GM21515 (cell line): ENCODE measurements around the gene TTI1.

ENCODE experiments used
- ATAC-seq: cut with Tn5 transposase; IDR thresholded peaks from one replicate; pipeline ENCODE4 v1.9.1; 2021; ENCODE audit not compliant: unreplicated experiment

Gene TTI1

GRCh38 chr20:37939701-37940560 lies 93.3 kb downstream of the TTI1 start:
- no peak for ATAC-seq

- no peak for ATAC-seq
Observed at GRCh38 chr20:37938954-37939353, 94.3 kb downstream of the TTI1 start.

GRCh38 chr20:37938181-37938750 lies 95.0 kb downstream of the TTI1 start:
- no peak for ATAC-seq

GRCh38 chr20:37937686-37938085 lies 95.6 kb downstream of the TTI1 start:
- no peak for ATAC-seq

- no peak for ATAC-seq
Observed at GRCh38 chr20:37936451-37936850, 96.8 kb downstream of the TTI1 start.

- ATAC-seq = no peak
Observed at GRCh38 chr20:37936041-37936440, 97.2 kb downstream of the TTI1 start.

- ATAC-seq = no peak
Observed at GRCh38 chr20:37935435-37935834, 97.8 kb downstream of the TTI1 start.

GRCh38 chr20:37934634-37935375 lies 98.5 kb downstream of the TTI1 start:
- no peak for ATAC-seq

- ATAC-seq = no peak
Observed at GRCh38 chr20:37933786-37934633, 99.2 kb downstream of the TTI1 start.
